PFSK-1 (cell line): ENCODE results near the gene SRSF2.

ENCODE experiments used
- FOXP2 ChIP-seq: optimal IDR thresholded peaks from 2 replicates; pipeline ENCODE3; 2011; ENCODE audit warnings: borderline replicate concordance, control low read depth, inconsistent platforms; ENCODE audit not compliant: insufficient read depth; ENCODE audit errors: extremely low read length, extremely low read depth
- POLR2AphosphoS5 ChIP-seq: IDR thresholded peaks from 2 replicates; pipeline ENCODE4 v1.6.1; 2012; ENCODE audit warnings: low read depth, mild to moderate bottlenecking, control low read depth, low read length, moderate library complexity
- SIN3A ChIP-seq: IDR thresholded peaks from 2 replicates; pipeline ENCODE4 v1.6.1; 2012; ENCODE audit warnings: mild to moderate bottlenecking, low read length, moderate library complexity, borderline replicate concordance; ENCODE audit not compliant: insufficient read depth
- TAF1 ChIP-seq: IDR thresholded peaks from 2 replicates; pipeline ENCODE4 v1.6.1; 2012; ENCODE audit warnings: low read length, control low read depth, borderline replicate concordance; ENCODE audit not compliant: insufficient read depth
- TF ChIP-seq, protein P1 (sequence below), 2 experiments: IDR thresholded peaks; 2 replicates each; pipeline versions ENCODE4 v1.6.1 to v1.8.0; 2011 to 2012; ENCODE audit warnings: low read depth in 2 of 2, low read length in 2 of 2, control low read depth in 1 of 2, inconsistent platforms in 1 of 2, mild to moderate bottlenecking in 1 of 2, moderate library complexity in 1 of 2; ENCODE audit not compliant: insufficient read depth in 1 of 2

Gene SRSF2

DNA sequence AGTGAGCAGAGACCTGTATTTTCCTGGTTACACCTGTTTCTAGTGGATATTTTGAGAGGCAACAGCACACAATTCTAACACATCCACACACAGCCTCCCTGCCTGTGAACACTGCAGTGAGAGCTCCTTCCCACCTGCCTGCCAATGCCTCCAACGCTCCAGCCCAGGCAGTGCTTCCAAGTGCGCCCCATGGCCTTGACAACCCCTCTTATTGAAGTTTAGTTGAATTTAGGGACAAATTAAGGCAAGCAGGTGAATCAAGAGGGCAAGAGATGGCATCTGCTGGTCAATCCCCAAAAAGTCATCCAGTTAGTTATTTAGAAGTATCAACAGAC is 21.7 kb downstream of the SRSF2 start:
- TF ChIP-seq TAF1 = no peak
- TF ChIP-seq FOXP2 = no peak
- no peak for TF ChIP-seq SIN3A
- TF ChIP-seq, protein P1, sequence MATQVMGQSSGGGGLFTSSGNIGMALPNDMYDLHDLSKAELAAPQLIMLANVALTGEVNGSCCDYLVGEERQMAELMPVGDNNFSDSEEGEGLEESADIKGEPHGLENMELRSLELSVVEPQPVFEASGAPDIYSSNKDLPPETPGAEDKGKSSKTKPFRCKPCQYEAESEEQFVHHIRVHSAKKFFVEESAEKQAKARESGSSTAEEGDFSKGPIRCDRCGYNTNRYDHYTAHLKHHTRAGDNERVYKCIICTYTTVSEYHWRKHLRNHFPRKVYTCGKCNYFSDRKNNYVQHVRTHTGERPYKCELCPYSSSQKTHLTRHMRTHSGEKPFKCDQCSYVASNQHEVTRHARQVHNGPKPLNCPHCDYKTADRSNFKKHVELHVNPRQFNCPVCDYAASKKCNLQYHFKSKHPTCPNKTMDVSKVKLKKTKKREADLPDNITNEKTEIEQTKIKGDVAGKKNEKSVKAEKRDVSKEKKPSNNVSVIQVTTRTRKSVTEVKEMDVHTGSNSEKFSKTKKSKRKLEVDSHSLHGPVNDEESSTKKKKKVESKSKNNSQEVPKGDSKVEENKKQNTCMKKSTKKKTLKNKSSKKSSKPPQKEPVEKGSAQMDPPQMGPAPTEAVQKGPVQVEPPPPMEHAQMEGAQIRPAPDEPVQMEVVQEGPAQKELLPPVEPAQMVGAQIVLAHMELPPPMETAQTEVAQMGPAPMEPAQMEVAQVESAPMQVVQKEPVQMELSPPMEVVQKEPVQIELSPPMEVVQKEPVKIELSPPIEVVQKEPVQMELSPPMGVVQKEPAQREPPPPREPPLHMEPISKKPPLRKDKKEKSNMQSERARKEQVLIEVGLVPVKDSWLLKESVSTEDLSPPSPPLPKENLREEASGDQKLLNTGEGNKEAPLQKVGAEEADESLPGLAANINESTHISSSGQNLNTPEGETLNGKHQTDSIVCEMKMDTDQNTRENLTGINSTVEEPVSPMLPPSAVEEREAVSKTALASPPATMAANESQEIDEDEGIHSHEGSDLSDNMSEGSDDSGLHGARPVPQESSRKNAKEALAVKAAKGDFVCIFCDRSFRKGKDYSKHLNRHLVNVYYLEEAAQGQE (IDR thresholded peaks at IDR 0.05; ENCODE audit: insufficient read depth in 1 of 2, low read depth in 2 of 2, low read length in 2 of 2) = no peak
- no peak for TF ChIP-seq POLR2AphosphoS5

- TF ChIP-seq TAF1 (no peak), SIN3A (no peak), POLR2AphosphoS5 (no peak; the same call in 1 of the 2 replicates), FOXP2 (no peak)
- TF ChIP-seq, protein P1 (IDR thresholded peaks at IDR 0.05; ENCODE audit: insufficient read depth in 1 of 2, low read depth in 2 of 2, low read length in 2 of 2) = no peak
Measured at GRCh38 chr17:76714822-76715495, 22.2 kb downstream of the SRSF2 start.

- TF ChIP-seq FOXP2 (no peak), POLR2AphosphoS5 (no peak), TAF1 (no peak), SIN3A (no peak)
- TF ChIP-seq, protein P1 (IDR thresholded peaks at IDR 0.05; ENCODE audit: insufficient read depth in 1 of 2, low read depth in 2 of 2, low read length in 2 of 2) = no peak
Measured at GRCh38 chr17:76714336-76714735, 22.8 kb downstream of the SRSF2 start.

DNA sequence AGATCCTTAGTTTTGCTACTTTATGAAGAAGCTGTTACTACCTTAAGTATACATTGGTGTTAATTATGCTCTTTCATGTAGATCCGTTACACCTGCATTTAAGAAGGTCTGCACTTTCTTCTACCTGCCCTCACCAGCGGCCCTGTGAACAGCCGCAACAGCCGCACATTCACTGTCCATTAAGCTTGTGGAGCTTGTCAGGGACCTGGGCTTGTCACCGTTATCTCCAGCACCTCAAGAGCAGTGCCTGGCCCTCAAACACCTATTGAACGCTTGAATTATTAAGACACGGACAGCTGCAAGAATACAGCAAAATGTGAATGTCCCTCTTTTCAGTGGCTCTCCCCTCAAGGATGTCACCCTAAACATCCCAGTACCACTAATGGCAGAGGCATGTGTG is 23.4 kb downstream of the SRSF2 start:
- no peak for TF ChIP-seq POLR2AphosphoS5
- TF ChIP-seq, protein P1 (IDR thresholded peaks at IDR 0.05; ENCODE audit: insufficient read depth in 1 of 2, low read depth in 2 of 2, low read length in 2 of 2) = no peak
- no peak for TF ChIP-seq FOXP2
- no peak for TF ChIP-seq TAF1
- TF ChIP-seq SIN3A = no peak
